HG02610 (cell line): Measurements from ENCODE around the gene IL13RA2.

Experiments used
- ATAC-seq: cut with Tn5 transposase; IDR thresholded peaks from one replicate; pipeline ENCODE4 v1.9.1; 2021; ENCODE audit warnings: mild to moderate bottlenecking, moderate library complexity; ENCODE audit not compliant: unreplicated experiment

The IL13RA2 gene

GRCh38 chrX:115017455-115017854, at the start of gene IL13RA2:
Gene IL13RA2 (minus strand): TSS chrX:115017616. CDS start chrX:115017269, 347 bp downstream.
- ATAC-seq = no peak

GRCh38 chrX:115065304-115065703, 47.9 kb upstream of the IL13RA2 start:
- no peak for ATAC-seq

- ATAC-seq = no peak
Observed at GRCh38 chrX:115060013-115060412, 42.6 kb upstream of the IL13RA2 start.

GRCh38 chrX:115058276-115058675, 40.9 kb upstream of the IL13RA2 start:
- no peak for ATAC-seq

- ATAC-seq = no peak
Observed at GRCh38 chrX:115054876-115055275, 37.5 kb upstream of the IL13RA2 start.

- no peak for ATAC-seq
Observed at GRCh38 chrX:115053223-115053622, 35.8 kb upstream of the IL13RA2 start.

GRCh38 chrX:115047715-115048114, 30.3 kb upstream of the IL13RA2 start:
- ATAC-seq = no peak

GRCh38 chrX:115047181-115047580, 29.8 kb upstream of the IL13RA2 start:
- ATAC-seq = no peak

GRCh38 chrX:115040417-115040816, 23.0 kb upstream of the IL13RA2 start:
- ATAC-seq = no peak

GRCh38 chrX:115038406-115038805, 21.0 kb upstream of the IL13RA2 start:
- ATAC-seq = no peak

- no peak for ATAC-seq
Observed at GRCh38 chrX:115036029-115036428, 18.6 kb upstream of the IL13RA2 start.

- ATAC-seq = no peak
Observed at GRCh38 chrX:115031989-115032388, 14.6 kb upstream of the IL13RA2 start.

GRCh38 chrX:115030625-115031024, 13.2 kb upstream of the IL13RA2 start:
- no peak for ATAC-seq

- no peak for ATAC-seq
Observed at GRCh38 chrX:115029869-115030570, 12.6 kb upstream of the IL13RA2 start.

GRCh38 chrX:115029440-115029839, 12.0 kb upstream of the IL13RA2 start:
- no peak for ATAC-seq

- no peak for ATAC-seq
Observed at GRCh38 chrX:115023811-115024210, 6.4 kb upstream of the IL13RA2 start.

- no peak for ATAC-seq
Observed at GRCh38 chrX:115023139-115023538, 5.7 kb upstream of the IL13RA2 start.

GRCh38 chrX:115021121-115021520, 3.7 kb upstream of the IL13RA2 start:
- ATAC-seq = no peak

- no peak for ATAC-seq
Observed at GRCh38 chrX:115018944-115019343, 1.5 kb upstream of the IL13RA2 start.

- ATAC-seq = no peak
Observed at GRCh38 chrX:115018040-115018647, 728 bp upstream of the IL13RA2 start.

- no peak for ATAC-seq
Observed at GRCh38 chrX:115013705-115014104, 3.7 kb downstream of the IL13RA2 start.

GRCh38 chrX:115011428-115011827, 6.0 kb downstream of the IL13RA2 start:
- ATAC-seq = no peak

GRCh38 chrX:114999906-115000305, 17.5 kb downstream of the IL13RA2 start:
- no peak for ATAC-seq
